GM12872 (cell line): Measurements from ENCODE around the gene C6orf163.

Experiments used
- CTCF ChIP-seq: IDR thresholded peaks from 3 replicates; pipeline ENCODE4 v1.5.1; 2011; ENCODE audit warnings: low read depth, mild to moderate bottlenecking, low read length, moderate library complexity; ENCODE audit not compliant: insufficient read depth

C6orf163 gene

GRCh38 chr6:87396595-87397392 lies 52.2 kb downstream of the C6orf163 start:
- no peak for TF ChIP-seq CTCF

GRCh38 chr6:87397656-87398055 lies 53.0 kb downstream of the C6orf163 start:
- TF ChIP-seq CTCF = no peak

GRCh38 chr6:87401832-87402231 lies 57.2 kb downstream of the C6orf163 start:
- TF ChIP-seq CTCF = no peak

- TF ChIP-seq CTCF = no peak
Observed at GRCh38 chr6:87407561-87407900, 62.9 kb downstream of the C6orf163 start.

- TF ChIP-seq CTCF = peak; percentile 32; the same call in 1 of the 3 replicates
Observed at GRCh38 chr6:87407901-87408720, 63.5 kb downstream of the C6orf163 start, which contains the start of gene CFAP206. TSS of gene CFAP206 (plus strand) at chr6:87407972. CDS start at chr6:87409840, 1,868 bp downstream.

- no peak for TF ChIP-seq CTCF
Observed at GRCh38 chr6:87408721-87409155, 64.1 kb downstream of the C6orf163 start.
